BLaER1 treated with 17β-estradiol and CSF1 and Interleukin-3, amounts not matched to agents 10 nM and 100 nM (cell line): ENCODE measurements around the gene NDUFS1.

Experiments used
- H3K27ac ChIP-seq, 11 experiments: shearing (Covaris generic); formaldehyde crosslinking; 2 replicates each; pipeline ENCODE4 v1.8.1; 2022
- H3K27me3 ChIP-seq, 11 experiments: shearing (Covaris generic); formaldehyde crosslinking; 2 replicates each; pipeline ENCODE4 v1.8.1; 2022
- H3K36me3 ChIP-seq, 11 experiments: shearing (Covaris generic); formaldehyde crosslinking; 2 replicates each; pipeline ENCODE4 v1.8.1; 2022
- H3K4me1 ChIP-seq, 10 experiments: shearing (Covaris generic); formaldehyde crosslinking; 2 replicates each; pipeline ENCODE4 v1.8.1; 2022
- H3K4me2 ChIP-seq, 11 experiments: shearing (Covaris generic); formaldehyde crosslinking; 2 replicates each; pipeline ENCODE4 v1.8.1; 2022
- H3K4me3 ChIP-seq, 10 experiments: shearing (Covaris generic); formaldehyde crosslinking; 2 replicates each; pipeline ENCODE4 v1.8.1; 2022
- H3K9ac ChIP-seq, 11 experiments: shearing (Covaris generic); formaldehyde crosslinking; 2 replicates each; pipeline ENCODE4 v1.8.1; 2022
- H3K9me3 ChIP-seq, 11 experiments: shearing (Covaris generic); formaldehyde crosslinking; replicated peaks in 1 of 11; 2 replicates each; pipeline ENCODE4 v1.8.1; 2022
- H4K20me1 ChIP-seq, 11 experiments: shearing (Covaris generic); formaldehyde crosslinking; 2 replicates each; pipeline ENCODE4 v1.8.1; 2022
- Cebpa-rat ChIP-seq, 11 experiments: shearing (Covaris generic); IDR thresholded peaks; 2 replicates each; pipeline ENCODE4 v1.8.1; 2022

Gene NDUFS1

GRCh38 chr2:206069417-206069816, 89.8 kb downstream of the NDUFS1 start:
- H3K36me3 ChIP-seq = peaks cover 13 to 55% (median 29%) of the 10 kb centered on the region in 11 experiments
- no peak overlapping the region for H3K9ac ChIP-seq
- TF ChIP-seq Cebpa-rat (IDR thresholded peaks at IDR 0.05) = no peak
- peaks cover 0 to 33% (median 0%) of the 10 kb centered on the region in 10 experiments; a peak in 6 of 20 replicates for H3K4me1 ChIP-seq
- H3K27me3 ChIP-seq = no peaks in the 10 kb centered on the region
- peaks cover 5 to 100% (median 55%) of the 10 kb centered on the region in 11 experiments; a peak in 16 of 22 replicates for H4K20me1 ChIP-seq
- H3K9me3 ChIP-seq = peaks cover 0 to 11% (median 6%) of the 10 kb centered on the region in 11 experiments; a peak in 9 of 22 replicates
- no peak overlapping the region for H3K4me2 ChIP-seq
- H3K27ac ChIP-seq = no peak overlapping the region
- H3K4me3 ChIP-seq = no peak overlapping the region

DNA sequence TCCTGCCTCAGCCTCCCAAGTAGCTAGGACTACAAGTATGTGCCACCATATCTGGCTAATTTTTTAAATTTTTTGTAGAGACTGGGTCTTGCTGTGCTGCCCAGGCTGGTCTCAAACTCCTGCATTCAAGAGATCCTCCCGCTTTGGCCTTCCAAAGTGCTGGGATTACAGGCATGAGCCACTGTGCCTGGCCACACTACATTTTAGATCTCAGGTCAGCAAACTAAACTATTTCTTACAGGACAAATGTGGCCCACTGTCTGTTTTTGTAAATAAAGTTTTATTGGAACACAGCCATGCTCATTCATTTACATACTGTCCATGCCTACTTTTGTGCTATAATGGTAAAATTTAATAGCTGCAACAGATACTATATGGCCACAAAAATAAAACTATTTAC, 91.0 kb downstream of the NDUFS1 start:
- H3K9me3 ChIP-seq = peaks cover 0 to 11% (median 6%) of the 10 kb centered on the region in 11 experiments; a peak in 9 of 22 replicates
- no peak overlapping the region for H3K4me2 ChIP-seq
- H3K4me3 ChIP-seq = no peak overlapping the region
- H3K27me3 ChIP-seq = no peaks in the 10 kb centered on the region
- no peak overlapping the region for H3K9ac ChIP-seq
- H3K4me1 ChIP-seq = peaks cover 0 to 24% (median 0%) of the 10 kb centered on the region in 10 experiments; a peak in 6 of 20 replicates
- peaks cover 0 to 100% (median 46%) of the 10 kb centered on the region in 11 experiments; a peak in 15 of 22 replicates for H4K20me1 ChIP-seq
- H3K36me3 ChIP-seq = peaks cover 13 to 54% (median 29%) of the 10 kb centered on the region in 11 experiments; a peak in 21 of 22 replicates
- TF ChIP-seq Cebpa-rat (IDR thresholded peaks at IDR 0.05) = no peak
- no peak overlapping the region for H3K27ac ChIP-seq
